NCI-H128 (cell line): ENCODE data around the gene ZNF230.
A peak's percentile ranks its signal among the peaks of the same experiment; 100 is the strongest.

ENCODE experiments used
- DNase-seq: peaks from one replicate; lab custom pipeline; 2025; ENCODE audit not compliant: unreplicated experiment; lab: John Stamatoyannopoulos, UW

Gene ZNF230

DNA sequence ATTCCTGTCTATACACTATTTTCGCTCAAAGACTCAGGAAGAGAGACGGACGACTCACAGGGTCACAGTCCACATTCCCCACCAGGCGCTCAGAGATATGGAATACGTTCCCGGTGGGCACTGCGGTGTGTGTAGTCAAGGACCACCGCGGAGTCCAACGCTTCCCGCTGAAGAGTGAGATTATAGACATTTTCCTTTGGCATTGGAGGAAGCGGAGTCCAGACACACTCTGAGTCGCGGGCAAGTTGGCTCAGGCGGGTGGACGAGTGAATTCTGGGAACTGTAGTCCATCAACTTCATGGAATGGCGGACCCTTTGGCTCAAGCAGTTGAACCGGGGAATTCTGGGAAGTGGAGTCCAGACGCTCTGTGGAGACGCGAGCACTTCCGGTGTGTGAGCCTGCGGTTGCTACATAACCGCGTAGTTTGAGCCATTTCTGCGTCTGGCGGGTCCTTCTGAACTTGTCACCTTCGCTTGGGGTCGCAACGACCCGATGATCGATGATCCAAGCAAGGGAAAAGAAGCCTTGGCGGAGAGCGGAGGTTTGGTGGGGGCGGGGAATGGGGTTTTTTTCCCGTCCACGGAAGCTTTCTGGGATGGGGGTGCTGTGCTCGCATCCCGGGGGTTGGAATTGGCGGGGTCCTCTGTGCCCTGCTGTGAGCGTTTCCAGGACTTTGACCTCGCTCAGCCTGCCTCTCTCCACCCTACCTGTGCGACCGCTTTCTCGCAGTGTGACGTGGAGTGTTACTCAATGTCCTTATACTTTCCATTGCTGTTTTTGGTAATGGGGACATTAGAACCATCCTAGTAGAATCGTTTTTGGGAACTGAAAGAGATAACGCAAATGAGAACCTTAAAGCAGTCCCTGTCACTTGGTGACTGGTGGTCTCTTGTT lies at the start of gene ZNF230:
Gene ZNF230, plus strand, starts transcription at position 392 of the 895 bp plus-strand sequence. CDS start 4,122 bp downstream, outside the sequence.
- DNase-seq: peak; percentile 85

- no peak for DNase-seq
These were observed 45.9 kb upstream of the ZNF230 start for GRCh38 chr19:43956827-43957226.

DNA sequence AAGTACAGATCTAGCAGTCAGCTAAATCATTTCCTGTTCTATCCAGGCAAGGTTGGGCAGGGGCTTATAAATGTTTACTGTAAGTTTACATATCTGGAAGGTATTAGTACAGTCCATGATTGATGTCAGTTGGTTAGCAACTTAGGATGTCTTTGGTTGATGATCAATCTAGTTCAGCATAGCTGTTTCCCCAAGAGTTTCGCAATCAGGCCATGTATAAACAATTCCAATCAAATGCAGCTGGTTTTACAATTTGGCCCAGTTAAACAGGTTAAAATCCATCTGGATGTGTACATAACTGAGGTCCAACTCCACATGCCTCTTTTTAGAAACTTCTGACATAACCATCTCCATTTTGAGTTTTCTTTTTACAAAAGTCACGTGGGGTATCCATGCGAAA lies 44.9 kb upstream of the ZNF230 start:
- no peak for DNase-seq

- no peak for DNase-seq
These were observed 42.3 kb upstream of the ZNF230 start for GRCh38 chr19:43960411-43960810.

- DNase-seq: no peak
These were observed 36.6 kb upstream of the ZNF230 start for GRCh38 chr19:43966079-43966694.

DNA sequence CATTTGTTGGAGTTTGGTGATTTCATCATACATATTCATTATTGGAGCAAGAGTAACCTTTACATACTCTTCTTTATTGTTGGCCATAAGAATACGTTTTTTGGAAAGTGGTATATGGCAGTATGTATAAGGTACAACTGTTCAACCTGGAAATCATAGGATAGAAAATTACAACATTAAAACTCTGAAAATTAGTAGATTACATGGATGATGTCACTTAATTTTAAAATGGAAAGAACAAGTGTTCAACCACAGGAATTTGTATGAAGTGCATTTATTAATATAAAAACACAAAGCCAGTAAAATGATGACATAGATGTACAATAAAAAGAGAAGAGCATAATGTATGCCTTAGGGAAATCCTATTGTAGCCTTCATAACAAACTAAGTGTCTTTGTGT lies 26.0 kb upstream of the ZNF230 start:
- no peak for DNase-seq

GRCh38 chr19:43983544-43983911 lies 19.2 kb upstream of the ZNF230 start:
- no peak for DNase-seq

- DNase-seq: peak; percentile 30
These were observed 18.7 kb upstream of the ZNF230 start, which contains the start of gene ZNF155 for GRCh38 chr19:43983912-43984686. ZNF155 (plus strand) TSS chr19:43984188; CDS start chr19:43988544, 4,356 bp downstream.

- DNase-seq: no peak
These were observed 18.1 kb upstream of the ZNF230 start for GRCh38 chr19:43984687-43985000.

DNA sequence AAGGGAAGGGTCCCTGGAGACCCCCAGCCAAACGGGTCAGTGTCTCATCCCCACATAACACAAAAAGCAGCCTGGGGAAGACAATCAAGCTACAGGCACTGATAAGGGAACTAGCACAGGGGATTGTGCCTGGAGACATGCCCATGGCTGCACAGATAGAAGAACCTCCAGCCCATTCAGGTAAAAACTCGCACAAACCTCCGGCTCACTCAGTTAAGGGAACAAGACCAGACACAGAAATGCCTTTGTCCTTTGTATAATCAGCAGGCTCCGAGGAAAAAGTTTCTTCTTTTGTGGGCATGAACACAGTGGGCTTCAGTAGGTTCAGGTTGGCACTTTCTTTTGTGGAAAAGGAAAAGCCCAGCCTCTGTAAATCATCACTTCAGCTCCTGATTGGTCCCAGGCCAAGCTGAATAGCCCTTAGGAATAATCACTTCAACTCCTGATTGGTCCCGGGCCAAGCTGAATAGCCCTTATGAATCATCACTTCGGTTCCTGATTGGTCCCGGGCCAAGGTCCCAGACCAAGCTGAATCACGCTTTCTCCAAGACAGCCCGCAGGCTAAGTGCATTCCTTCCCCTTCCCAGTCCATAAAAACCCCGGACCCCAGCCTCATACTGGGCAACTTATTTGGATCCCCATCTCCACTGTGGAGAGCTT lies 5.0 kb upstream of the ZNF230 start:
- no peak for DNase-seq

DNA sequence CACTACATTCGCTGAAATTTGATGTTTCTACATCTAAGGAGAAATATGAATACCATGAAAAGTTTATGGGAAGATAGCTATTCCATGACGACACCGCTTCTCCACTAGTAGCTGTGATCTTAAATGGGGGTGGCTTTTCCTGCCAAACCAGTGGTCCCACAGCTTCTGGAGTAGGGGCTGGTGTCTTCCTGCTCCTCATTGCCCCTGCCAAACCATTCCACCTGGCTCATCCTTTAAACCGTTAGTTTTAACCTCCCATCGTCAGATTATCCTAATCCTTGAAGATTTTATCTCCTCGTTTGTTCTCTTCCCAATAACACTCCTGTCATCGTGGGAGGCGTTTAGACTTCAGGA lies 568 bp upstream of the ZNF230 start:
- no peak for DNase-seq

DNA sequence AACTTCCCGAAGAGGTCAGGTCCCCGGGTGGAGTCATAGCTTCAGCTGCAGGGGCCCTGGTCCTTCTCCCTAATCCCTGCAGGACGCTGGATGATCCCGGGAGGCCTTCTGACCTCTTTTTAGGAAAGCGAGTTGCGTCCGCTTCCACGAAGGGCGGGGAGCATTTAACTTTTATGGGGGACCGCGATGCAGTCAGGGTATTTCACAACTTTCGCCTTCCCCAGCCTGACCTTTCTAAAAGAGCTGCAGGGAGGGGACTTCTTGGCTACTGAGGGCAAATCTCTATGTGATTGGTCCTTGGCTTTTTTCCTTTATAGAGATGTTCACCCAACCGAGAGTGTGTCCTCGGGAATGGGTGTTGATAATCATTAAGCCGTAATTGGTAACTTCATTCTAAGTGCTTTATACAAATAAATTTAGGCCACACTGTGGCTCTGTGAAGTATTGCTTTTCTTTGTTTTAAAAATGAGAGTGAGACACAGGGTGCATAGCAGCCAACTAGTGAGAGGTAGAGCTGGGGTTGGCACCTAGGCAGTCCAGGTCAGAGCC lies 778 bp downstream of the ZNF230 start:
- DNase-seq: no peak

- no peak for DNase-seq
These were observed 3.2 kb downstream of the ZNF230 start for GRCh38 chr19:44005973-44006372.

DNA sequence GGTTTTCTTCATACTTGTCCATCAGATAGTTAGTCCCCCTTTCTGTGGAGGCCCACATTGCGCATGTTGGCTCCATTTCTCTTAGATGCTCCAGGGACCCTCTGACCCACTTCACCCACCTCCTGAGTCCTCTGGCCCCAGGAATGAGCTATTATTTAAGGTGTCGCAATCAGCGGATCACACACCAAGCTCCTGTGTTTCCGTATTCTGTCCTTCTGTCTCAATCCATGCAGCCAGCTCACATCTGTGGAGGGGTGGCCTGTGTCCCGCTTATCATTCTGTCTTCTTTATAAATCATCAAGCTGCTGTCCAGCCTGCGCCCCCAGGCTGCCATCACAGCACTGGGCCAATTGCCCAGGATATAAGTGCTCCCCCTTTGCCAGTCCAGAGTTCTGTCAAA lies 4.7 kb downstream of the ZNF230 start:
- DNase-seq: no peak

DNA sequence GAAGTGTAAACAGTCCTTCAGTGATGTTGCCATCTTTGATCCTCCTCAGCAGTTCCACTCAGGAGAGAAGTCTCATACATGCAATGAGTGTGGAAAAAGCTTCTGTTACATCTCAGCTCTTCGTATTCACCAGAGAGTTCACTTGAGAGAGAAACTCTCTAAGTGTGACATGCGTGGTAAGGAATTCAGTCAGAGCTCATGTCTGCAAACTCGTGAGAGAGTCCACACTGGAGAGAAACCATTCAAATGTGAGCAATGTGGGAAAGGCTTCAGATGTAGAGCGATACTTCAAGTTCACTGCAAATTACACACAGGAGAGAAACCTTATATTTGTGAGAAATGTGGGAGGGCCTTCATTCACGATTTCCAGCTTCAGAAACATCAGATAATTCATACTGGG lies 7.7 kb downstream of the ZNF230 start:
- DNase-seq: no peak

DNA sequence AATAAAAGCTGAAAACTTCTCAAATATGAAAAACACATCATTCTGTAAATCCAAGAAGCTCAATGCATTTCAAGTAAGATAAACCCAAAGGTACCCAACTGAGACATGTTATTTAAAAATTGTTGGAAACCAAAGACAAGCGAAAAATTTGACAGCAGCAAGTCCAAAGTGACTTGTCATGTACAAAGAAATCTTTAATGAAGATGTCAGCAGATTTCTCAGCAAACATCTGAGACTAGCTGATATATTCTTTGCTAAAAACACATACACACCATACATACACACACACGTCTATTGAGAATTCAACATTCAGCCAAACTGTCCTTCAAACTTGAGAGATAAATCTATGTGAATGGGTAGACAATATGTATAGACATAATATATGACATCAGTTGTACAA lies 16.7 kb downstream of the ZNF230 start:
- DNase-seq: no peak

DNA sequence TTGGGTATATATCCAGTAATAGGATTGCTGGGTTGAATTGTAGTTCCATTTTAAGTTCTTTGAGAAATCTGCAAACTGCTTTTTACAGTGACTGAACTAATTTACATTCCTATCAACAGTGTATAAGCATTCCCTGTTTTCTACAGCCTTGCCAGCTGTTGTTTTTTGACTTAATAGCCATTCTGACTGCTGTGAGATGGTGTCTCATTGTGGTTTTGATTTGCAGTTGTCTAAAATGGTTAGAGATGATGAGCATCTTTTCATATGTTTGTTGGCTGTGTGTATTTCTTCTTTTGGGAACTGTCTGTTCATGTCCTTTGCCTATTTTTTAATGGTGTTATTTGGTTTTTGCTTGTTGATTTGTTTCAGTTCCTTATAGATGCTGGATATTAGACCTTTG lies 18.5 kb downstream of the ZNF230 start:
- no peak for DNase-seq

DNA sequence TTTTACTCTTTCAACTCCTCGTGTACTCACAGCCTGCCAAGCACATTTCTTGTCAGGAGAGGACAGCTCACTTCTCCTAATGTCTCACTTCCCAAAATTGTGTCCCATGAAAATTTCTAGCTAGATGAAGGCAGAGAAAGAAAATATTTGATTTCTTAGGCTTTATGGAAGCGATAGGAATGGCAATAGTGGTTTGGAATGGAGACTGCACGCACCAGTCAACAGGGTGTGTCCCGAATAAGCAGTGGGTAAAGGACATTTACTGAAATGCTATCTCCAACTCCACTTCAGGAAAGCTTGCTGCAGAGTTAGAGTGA lies 22.1 kb downstream of the ZNF230 start:
- DNase-seq: no peak

GRCh38 chr19:44025217-44025936 lies 22.6 kb downstream of the ZNF230 start, which contains the start of gene ZNF222:
ZNF222 (plus strand) TSS chr19:44025379; CDS start chr19:44025437, 58 bp downstream.
- peak; percentile 37 for DNase-seq

DNA sequence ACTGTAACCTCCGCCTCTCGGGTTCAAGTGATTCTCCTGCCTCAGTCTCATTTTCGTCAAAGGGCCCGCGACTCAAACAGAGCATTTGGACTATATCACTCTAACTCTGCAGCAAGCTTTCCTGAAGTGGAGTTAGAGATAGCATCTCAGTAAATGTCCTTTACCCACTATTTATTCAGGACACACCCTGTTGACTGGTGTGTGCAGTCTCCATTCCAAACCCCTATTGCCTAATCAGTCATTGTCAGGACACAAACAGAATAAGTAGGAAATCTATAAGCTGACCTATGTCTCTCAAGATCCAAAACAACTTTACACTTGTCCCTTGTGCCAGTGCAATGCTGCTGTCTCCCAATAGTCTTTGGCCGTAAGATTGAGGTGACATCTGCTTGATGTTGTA lies 23.9 kb downstream of the ZNF230 start:
- no peak for DNase-seq
